ENCODE results near the gene ZSCAN26.

Gene ZSCAN26

GRCh38 chr6:28245206-28245941, 21.6 kb upstream of the ZSCAN26 start:
- no peak overlapping the region for H3K27ac ChIP-seq (ENCODE audit: insufficient read depth in 1 of 2, low read depth in 1 of 2, low read length in 2 of 2, poor library complexity in 1 of 2, severe bottlenecking in 2 of 2)
- H3K27me3 ChIP-seq (replicated peaks in 2 of 5; ENCODE audit: control insufficient read depth in 4 of 5, insufficient read depth in 5 of 5, low read length in 4 of 5), result no peaks in the 10 kb centered on the region
- DNase-seq, result no peak
- 96% methylated on average over 5 of the region's 6 CpGs for WGBS (ENCODE audit: insufficient coverage)
- H3K4me1 ChIP-seq (ENCODE audit: control extremely low read depth in 1 of 4, control insufficient read depth in 4 of 4, insufficient read depth in 4 of 4, low read length in 3 of 4), result peaks cover 0 to under 1% (median under 1%) of the 10 kb centered on the region in 4 experiments
- no peaks in the 10 kb centered on the region for H3K9me3 ChIP-seq (ENCODE audit: control extremely low read depth in 1 of 5, control insufficient read depth in 4 of 5, insufficient read depth in 2 of 5, low read depth in 1 of 5, low read length in 4 of 5)
- peaks cover 13 to 50% (median 44%) of the 10 kb centered on the region in 4 experiments for H3K36me3 ChIP-seq (ENCODE audit: control insufficient read depth in 4 of 4, insufficient read depth in 4 of 4, low read length in 3 of 4)
- ChIA-PET POLR2A (no interaction called here), CTCF (interaction anchor here (1.1 kb wide), 1 partner anchor 11 kb away, joined by 3 read pairs; no protein-coding TSS in a partner anchor)
- no peak overlapping the region for H3K4me3 ChIP-seq (ENCODE audit: control insufficient read depth in 1 of 7, extremely low read depth in 1 of 7, insufficient read depth in 4 of 7, low read depth in 2 of 7, low read length in 6 of 7)

- POLR2A ChIA-PET, result no interaction called here
- WGBS (ENCODE audit: insufficient coverage), result 100% methylated on average over 1 of the region's 1 CpG
- no peak for DNase-seq
- no peaks in the 10 kb centered on the region for H3K9me3 ChIP-seq (ENCODE audit: control extremely low read depth in 1 of 5, control insufficient read depth in 4 of 5, insufficient read depth in 2 of 5, low read depth in 1 of 5, low read length in 4 of 5)
- H3K36me3 ChIP-seq (ENCODE audit: control insufficient read depth in 4 of 4, insufficient read depth in 4 of 4, low read length in 3 of 4), result peaks cover 13 to 48% (median 41%) of the 10 kb centered on the region in 4 experiments
- CTCF ChIA-PET, result no interaction called here
- no peak overlapping the region for H3K27ac ChIP-seq (ENCODE audit: insufficient read depth in 1 of 2, low read depth in 1 of 2, low read length in 2 of 2, poor library complexity in 1 of 2, severe bottlenecking in 2 of 2)
- H3K27me3 ChIP-seq (replicated peaks in 2 of 5; ENCODE audit: control insufficient read depth in 4 of 5, insufficient read depth in 5 of 5, low read length in 4 of 5), result no peaks in the 10 kb centered on the region
- peaks cover 8 to 24% (median 15%) of the 10 kb centered on the region in 4 experiments for H3K4me1 ChIP-seq (ENCODE audit: control extremely low read depth in 1 of 4, control insufficient read depth in 4 of 4, insufficient read depth in 4 of 4, low read length in 3 of 4)
- H3K4me3 ChIP-seq (ENCODE audit: control insufficient read depth in 1 of 7, extremely low read depth in 1 of 7, insufficient read depth in 4 of 7, low read depth in 2 of 7, low read length in 6 of 7), result no peak overlapping the region
These were observed 18.0 kb upstream of the ZSCAN26 start for GRCh38 chr6:28248916-28249315.

- H3K4me1 ChIP-seq (ENCODE audit: control extremely low read depth in 1 of 4, control insufficient read depth in 4 of 4, insufficient read depth in 4 of 4, low read length in 3 of 4), result peaks cover 8 to 28% (median 15%) of the 10 kb centered on the region in 4 experiments
- H3K36me3 ChIP-seq (ENCODE audit: control insufficient read depth in 4 of 4, insufficient read depth in 4 of 4, low read length in 3 of 4), result peaks cover 13 to 32% (median 24%) of the 10 kb centered on the region in 4 experiments
- WGBS (ENCODE audit: insufficient coverage), result 71% methylated on average over 2 of the region's 2 CpGs
- no peak overlapping the region for H3K27ac ChIP-seq (ENCODE audit: insufficient read depth in 1 of 2, low read depth in 1 of 2, low read length in 2 of 2, poor library complexity in 1 of 2, severe bottlenecking in 2 of 2)
- POLR2A ChIA-PET, result no interaction called here
- no peak for DNase-seq
- CTCF ChIA-PET, result interaction anchor here (1.5 kb wide), 1 partner anchor 105 kb away, joined by 8 read pairs; no protein-coding TSS in a partner anchor
- peak overlapping the region in 6 of 7 experiments; percentile 83 to 98 (median 92) for H3K4me3 ChIP-seq (ENCODE audit: control insufficient read depth in 1 of 7, extremely low read depth in 1 of 7, insufficient read depth in 4 of 7, low read depth in 2 of 7, low read length in 6 of 7)
- no peaks in the 10 kb centered on the region for H3K27me3 ChIP-seq (replicated peaks in 2 of 5; ENCODE audit: control insufficient read depth in 4 of 5, insufficient read depth in 5 of 5, low read length in 4 of 5)
- H3K9me3 ChIP-seq (ENCODE audit: control extremely low read depth in 1 of 5, control insufficient read depth in 4 of 5, insufficient read depth in 2 of 5, low read depth in 1 of 5, low read length in 4 of 5), result no peaks in the 10 kb centered on the region
These were observed 16.2 kb upstream of the ZSCAN26 start for GRCh38 chr6:28250747-28251146.

GRCh38 chr6:28251661-28252008, 15.3 kb upstream of the ZSCAN26 start:
- ChIA-PET POLR2A (interaction anchor here (1.0 to 1.1 kb wide), 4 partner anchors 14 to 84 kb away, joined by 3 to 5 read pairs (median 4); partner anchors contain the start of genes PGBD1 and ZSCAN26), CTCF (interaction anchor here (1.1 to 1.4 kb wide), 3 partner anchors 12 to 106 kb away, joined by 3 to 5 read pairs (median 4); partner anchors contain the start of gene ZSCAN26)
- DNase-seq, result peak in 2 of 3 donors; percentile 31 to 59
- H3K4me3 ChIP-seq (ENCODE audit: control insufficient read depth in 1 of 7, extremely low read depth in 1 of 7, insufficient read depth in 4 of 7, low read depth in 2 of 7, low read length in 6 of 7), result peak overlapping the region; percentile 63 to 98 (median 88)
- 0% methylated on average over 22 of the region's 25 CpGs for WGBS (ENCODE audit: insufficient coverage)
- peaks cover 8 to 28% (median 15%) of the 10 kb centered on the region in 4 experiments for H3K4me1 ChIP-seq (ENCODE audit: control extremely low read depth in 1 of 4, control insufficient read depth in 4 of 4, insufficient read depth in 4 of 4, low read length in 3 of 4)
- H3K27ac ChIP-seq (ENCODE audit: insufficient read depth in 1 of 2, low read depth in 1 of 2, low read length in 2 of 2, poor library complexity in 1 of 2, severe bottlenecking in 2 of 2), result peak overlapping the region; percentile 50 to 82
- H3K27me3 ChIP-seq (replicated peaks in 2 of 5; ENCODE audit: control insufficient read depth in 4 of 5, insufficient read depth in 5 of 5, low read length in 4 of 5), result no peaks in the 10 kb centered on the region
- no peaks in the 10 kb centered on the region for H3K9me3 ChIP-seq (ENCODE audit: control extremely low read depth in 1 of 5, control insufficient read depth in 4 of 5, insufficient read depth in 2 of 5, low read depth in 1 of 5, low read length in 4 of 5)
- H3K36me3 ChIP-seq (ENCODE audit: control insufficient read depth in 4 of 4, insufficient read depth in 4 of 4, low read length in 3 of 4), result peaks cover 8 to 23% (median 15%) of the 10 kb centered on the region in 4 experiments

- Histone ChIP-seq H3K27me3 (replicated peaks in 2 of 5; ENCODE audit: control insufficient read depth in 4 of 5, insufficient read depth in 5 of 5, low read length in 4 of 5) (no peaks in the 10 kb centered on the region), H3K9me3 (ENCODE audit: control extremely low read depth in 1 of 5, control insufficient read depth in 4 of 5, insufficient read depth in 2 of 5, low read depth in 1 of 5, low read length in 4 of 5) (no peaks in the 10 kb centered on the region), H3K4me1 (ENCODE audit: control extremely low read depth in 1 of 4, control insufficient read depth in 4 of 4, insufficient read depth in 4 of 4, low read length in 3 of 4) (peaks cover 8 to 28% (median 15%) of the 10 kb centered on the region in 4 experiments), H3K36me3 (ENCODE audit: control insufficient read depth in 4 of 4, insufficient read depth in 4 of 4, low read length in 3 of 4) (peaks cover 6 to 16% (median 12%) of the 10 kb centered on the region in 4 experiments), H3K27ac (ENCODE audit: insufficient read depth in 1 of 2, low read depth in 1 of 2, low read length in 2 of 2, poor library complexity in 1 of 2, severe bottlenecking in 2 of 2) (peak within 1 kb of the TSS; percentile 50 to 82), H3K4me3 (ENCODE audit: control insufficient read depth in 1 of 7, extremely low read depth in 1 of 7, insufficient read depth in 4 of 7, low read depth in 2 of 7, low read length in 6 of 7) (peak within 1 kb of the TSS; percentile 63 to 98 (median 88))
- CTCF ChIA-PET, result interaction anchor here (0.6 to 1.4 kb wide), 7 partner anchors 11 to 130 kb away, joined by 3 to 6 read pairs (median 4); partner anchors contain the start of gene ZSCAN26
- POLR2A ChIA-PET, result interaction anchor here (1.0 to 1.1 kb wide), 4 partner anchors 13 to 83 kb away, joined by 3 to 5 read pairs (median 4); partner anchors contain the start of genes PGBD1 and ZSCAN26
- peak; percentile 80 to 83 (median 81) for DNase-seq
- 0% methylated on average over 7 of the region's 14 CpGs for WGBS (ENCODE audit: insufficient coverage)
These were observed 14.7 kb upstream of the ZSCAN26 start, which contains the start of gene ZKSCAN4 for GRCh38 chr6:28252009-28252975. ZKSCAN4 (minus strand) TSS chr6:28252269; CDS start chr6:28251980, 289 bp downstream.

- Histone ChIP-seq H3K4me3 (ENCODE audit: control insufficient read depth in 1 of 7, extremely low read depth in 1 of 7, insufficient read depth in 4 of 7, low read depth in 2 of 7, low read length in 6 of 7) (no peak overlapping the region), H3K36me3 (ENCODE audit: control insufficient read depth in 4 of 4, insufficient read depth in 4 of 4, low read length in 3 of 4) (no peaks in the 10 kb centered on the region), H3K27ac (ENCODE audit: insufficient read depth in 1 of 2, low read depth in 1 of 2, low read length in 2 of 2, poor library complexity in 1 of 2, severe bottlenecking in 2 of 2) (no peak overlapping the region), H3K27me3 (replicated peaks in 2 of 5; ENCODE audit: control insufficient read depth in 4 of 5, insufficient read depth in 5 of 5, low read length in 4 of 5) (no peaks in the 10 kb centered on the region), H3K9me3 (ENCODE audit: control extremely low read depth in 1 of 5, control insufficient read depth in 4 of 5, insufficient read depth in 2 of 5, low read depth in 1 of 5, low read length in 4 of 5) (peaks cover 0 to 2% (median 0%) of the 10 kb centered on the region in 5 experiments), H3K4me1 (ENCODE audit: control extremely low read depth in 1 of 4, control insufficient read depth in 4 of 4, insufficient read depth in 4 of 4, low read length in 3 of 4) (peaks cover 8 to 28% (median 18%) of the 10 kb centered on the region in 4 experiments)
- WGBS (ENCODE audit: insufficient coverage), result 100% methylated on average over 1 of the region's 1 CpG
- POLR2A ChIA-PET, result no interaction called here
- CTCF ChIA-PET, result no interaction called here
- DNase-seq, result peak; percentile 26 to 79 (median 72)
These were observed 12.8 kb upstream of the ZSCAN26 start for GRCh38 chr6:28254121-28254519.
